Islet precursor cell (in vitro differentiated cells): ENCODE data around the gene ASAP2.
"Not testable (repeated sequence)": the region's sequence is repeated elsewhere in the genome, so short reads cannot be mapped to it uniquely, and the experiment has no call there.

Experiments used
- DNase-seq: peaks from one replicate; pipeline ENCODE4 v3.0.0-alpha.2; 2018

The ASAP2 gene

DNA sequence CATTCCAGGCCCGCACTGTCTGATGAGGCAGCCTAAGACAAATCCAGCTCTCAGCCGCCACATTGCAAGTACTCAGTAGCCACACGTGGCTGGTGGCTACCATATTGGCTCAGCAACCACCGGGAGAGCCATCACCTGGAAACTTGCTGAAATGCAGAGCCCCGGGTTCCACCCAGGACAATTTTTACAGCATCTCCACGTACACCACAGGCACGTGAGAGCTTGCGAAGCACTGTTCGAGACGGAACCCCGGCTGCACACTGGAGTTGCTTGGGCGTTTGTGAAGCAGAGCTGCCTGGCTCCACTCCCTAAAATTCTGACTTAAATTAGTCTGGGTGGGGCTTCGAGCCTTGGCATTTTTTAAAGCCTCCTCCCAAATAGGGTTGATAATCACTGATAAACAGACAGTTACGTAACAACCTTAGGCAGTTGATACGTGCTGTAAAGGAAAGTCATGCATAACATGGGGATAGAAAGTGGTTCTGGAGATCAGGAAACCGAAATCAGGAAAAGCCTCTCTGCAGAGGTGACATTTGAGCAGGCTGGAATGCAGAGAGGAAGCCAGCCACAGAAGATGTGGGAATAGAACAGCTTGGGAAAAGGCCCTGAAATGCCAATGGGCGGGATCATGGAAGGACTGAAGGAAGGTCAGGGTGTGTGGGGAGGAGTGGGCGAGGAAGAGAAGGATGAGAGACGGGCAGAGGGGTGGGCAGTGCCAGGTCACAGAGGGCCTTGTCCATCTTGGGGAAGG, 6.2 kb downstream of the ASAP2 start:
- no peak for DNase-seq

DNA sequence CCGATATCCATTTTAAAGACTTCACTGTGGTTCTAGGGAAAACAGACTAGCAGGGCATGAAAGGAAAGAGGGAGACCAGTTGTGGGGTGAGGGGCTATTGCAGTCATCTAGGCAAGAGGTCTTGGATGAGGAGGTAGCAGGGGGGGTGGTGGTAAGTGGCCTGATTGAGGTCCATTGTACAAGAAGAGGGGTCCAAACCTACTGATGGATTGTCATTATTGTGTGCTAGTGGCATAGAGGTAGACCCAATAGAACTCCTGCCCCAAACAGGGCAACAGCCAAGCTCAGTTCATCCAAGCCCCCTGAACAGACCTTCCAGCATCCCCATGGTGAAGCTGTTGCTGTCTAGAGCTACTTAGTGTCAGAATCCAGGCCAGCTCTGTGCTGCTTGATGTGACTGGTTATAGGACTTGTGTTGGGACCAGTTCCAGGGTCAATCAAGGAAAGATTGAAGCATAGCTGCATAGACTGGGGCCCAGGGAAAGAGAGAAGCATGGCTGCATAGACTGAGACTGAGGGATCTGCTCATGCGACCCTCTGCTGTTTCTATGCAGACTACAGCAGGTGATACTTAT, 7.0 kb downstream of the ASAP2 start:
- no peak for DNase-seq

DNA sequence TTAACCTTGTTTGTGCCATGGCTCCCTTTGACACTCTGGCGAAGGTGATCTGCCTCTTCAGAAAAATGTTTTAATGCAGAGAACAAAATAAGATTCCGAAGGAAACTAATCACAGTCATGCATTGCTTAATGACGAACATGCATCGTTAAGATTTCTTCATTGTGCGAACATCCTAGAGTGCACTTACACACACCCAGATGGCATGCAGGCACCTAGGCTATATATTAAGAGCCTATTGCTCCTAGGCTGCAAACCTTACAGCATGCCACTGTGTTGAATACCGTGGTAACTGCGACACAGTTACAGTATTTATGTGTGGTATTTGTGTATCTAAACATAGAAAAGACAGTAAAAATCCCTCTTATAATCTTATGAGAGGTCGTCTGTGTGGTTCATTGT, 8.3 kb downstream of the ASAP2 start:
- DNase-seq: no peak

DNA sequence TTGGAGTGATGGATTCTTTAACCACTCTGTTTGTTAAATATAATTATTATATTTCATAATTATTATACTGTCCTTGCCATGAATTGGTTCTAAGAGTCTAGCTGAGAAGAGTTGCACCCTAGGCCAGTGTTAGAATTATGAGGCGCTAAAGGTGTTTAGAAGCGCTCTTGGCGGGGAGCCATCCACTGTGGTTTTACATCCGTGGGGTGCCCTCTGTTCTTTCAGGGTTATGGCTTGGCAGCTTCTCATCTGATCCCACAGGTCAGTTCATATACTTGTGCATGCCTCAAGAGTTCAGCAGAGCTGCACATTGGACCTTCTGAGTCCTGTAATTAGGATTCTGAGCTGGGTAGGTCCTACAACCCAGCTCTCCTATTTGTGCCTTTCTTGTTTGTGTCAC, 9.1 kb downstream of the ASAP2 start:
- no peak for DNase-seq

DNA sequence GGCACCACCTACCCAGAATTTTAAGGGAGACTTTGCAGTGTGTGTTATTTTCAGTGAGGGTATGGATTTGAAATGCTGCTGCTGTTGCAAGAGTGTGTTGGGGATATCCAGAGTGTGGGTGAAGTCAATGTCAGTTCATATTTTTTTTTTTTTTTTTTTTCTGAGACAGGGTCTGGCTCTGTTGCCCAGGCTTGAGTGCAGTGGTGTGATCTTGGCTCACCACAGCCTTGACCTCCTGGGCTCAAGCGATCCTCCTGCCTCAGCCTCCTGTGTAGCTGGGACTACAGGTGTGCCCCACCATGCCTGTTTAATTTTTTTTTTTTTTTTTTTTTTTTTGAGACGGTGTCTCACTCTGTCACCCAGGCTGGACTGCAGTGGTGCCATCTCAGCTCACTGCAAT, 9.5 kb downstream of the ASAP2 start:
- not testable (repeated sequence) for DNase-seq

DNA sequence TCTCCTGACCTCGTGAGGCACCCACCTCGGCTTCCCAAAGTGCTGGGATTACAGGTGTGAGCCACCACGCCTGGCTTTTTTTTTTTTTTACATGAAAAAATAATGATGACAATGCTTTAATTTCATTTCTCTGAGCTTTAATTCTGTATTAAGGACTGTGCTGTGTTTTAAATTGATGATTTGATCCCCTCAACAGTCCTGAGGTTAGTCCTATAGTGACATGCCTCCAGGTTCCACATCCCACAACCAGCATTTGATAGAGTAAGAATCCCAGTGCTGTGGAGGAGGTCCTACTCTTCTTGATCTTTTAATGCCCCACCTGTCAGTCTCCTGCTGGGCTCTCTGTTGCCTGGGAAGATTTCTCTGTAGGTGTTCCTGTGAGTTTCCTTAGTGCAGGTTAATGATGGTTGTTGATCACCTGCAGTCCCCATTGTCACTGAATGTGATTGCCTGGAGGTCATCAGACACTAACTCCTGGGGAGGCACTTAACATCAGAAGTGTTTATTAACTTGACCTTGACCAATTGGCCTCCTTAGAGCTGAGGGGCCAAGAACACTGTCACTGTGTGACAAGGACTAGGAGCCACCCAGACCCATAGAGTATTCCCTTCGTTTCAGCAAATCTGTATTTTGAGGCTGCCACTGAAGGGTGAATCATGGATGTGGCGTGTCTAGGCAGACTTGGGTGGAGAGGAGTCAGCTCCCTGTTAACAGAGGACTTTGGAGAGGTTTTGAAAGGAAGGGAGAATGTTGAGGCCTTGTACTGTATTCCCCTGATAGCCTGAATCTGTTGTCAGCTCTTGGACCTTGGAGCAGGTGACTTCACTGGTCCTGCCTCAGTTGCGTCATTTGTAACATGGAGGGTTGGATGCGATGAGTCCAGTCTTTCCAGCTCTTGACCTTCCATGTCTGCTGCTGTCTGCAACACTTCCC, 11.5 kb downstream of the ASAP2 start:
- no peak for DNase-seq

DNA sequence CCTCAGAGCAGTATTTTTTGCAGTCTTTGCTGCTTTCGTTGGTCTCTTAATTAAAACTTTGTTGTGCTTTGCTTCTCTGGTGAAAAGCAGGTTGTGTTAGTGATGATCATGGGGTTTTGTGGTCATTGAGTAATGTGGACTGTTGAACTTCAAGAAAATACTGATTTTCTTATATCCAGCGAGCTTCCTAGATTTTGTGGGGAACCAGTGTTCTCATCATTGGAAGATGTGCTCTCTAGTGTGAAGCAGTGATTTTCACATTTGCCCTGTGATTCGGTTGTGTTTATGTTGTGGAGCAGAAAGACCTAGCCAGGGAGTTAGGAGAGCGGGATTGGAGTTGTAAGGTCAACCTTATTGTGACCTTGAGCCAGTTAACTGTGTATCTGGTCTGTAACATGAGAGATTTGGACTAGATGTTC, 12.4 kb downstream of the ASAP2 start:
- no peak for DNase-seq

DNA sequence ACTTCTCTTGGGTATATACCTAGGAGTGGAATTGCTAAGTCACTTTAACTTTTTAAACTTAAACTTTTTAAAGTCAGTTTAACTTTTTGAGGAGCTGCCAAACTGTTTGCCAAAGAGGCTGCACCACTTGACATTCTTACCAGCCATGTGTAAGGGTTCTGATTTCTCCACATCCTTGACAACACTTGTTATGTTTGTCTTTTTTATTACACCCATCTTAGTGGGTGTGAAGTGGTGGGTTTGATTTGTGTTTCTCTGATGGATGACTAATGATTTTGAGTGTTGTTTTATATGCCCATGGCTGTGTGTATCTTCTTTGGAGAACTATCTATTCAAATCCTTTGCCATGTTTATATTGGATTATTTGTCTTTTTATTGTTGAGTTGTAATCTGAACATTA, 13.6 kb downstream of the ASAP2 start:
- no peak for DNase-seq

DNA sequence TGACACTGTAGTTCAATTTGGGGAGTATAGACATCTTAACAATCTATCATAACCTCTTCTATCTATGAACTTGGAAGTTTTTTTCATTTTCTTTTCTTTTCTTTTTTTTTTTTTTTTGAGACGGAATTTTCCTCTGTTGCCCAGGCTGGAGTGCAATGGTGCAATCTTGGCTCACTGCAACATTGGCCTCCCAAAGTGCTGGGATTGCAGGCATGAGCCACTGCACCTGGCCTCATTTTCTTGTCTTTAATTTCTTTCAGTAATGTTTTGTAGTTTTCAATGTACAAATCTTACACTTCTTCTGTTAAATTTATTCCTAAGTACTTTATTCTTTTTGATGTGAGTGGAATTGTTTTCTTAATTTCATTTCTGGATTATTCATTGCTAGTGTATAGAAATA, 14.6 kb downstream of the ASAP2 start:
- no peak for DNase-seq

DNA sequence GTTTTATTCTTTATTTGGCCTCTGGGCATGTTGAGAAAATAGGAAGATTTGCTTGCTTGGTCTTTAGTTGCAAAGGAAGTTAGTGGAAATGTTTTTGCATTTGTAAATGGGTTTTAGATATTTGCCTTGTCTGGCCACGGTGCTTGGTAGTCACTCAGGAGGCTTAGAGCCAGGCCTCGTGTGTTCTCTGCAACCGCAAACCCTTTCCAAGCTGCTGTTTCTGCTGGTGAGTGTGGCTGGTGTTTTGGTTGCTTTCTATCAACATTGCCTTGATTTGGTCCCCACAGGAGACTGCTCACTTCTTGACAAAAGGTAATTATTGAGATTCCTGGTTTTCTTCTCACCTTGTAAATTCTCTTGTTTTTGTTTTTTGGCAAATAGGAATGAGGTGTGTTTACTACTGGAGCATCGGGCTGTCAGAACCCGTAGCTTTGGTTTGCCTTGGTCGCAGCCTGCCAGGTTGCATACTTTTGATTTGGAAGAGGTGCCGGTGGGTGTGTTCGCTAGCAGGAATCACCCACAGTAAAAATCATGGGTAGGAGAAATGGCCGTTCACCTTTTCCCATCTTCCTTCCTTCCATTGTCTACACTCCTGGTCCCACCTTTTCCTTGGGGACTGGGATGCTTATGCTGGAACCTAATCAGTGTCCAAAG, 15.8 kb downstream of the ASAP2 start:
- no peak for DNase-seq

DNA sequence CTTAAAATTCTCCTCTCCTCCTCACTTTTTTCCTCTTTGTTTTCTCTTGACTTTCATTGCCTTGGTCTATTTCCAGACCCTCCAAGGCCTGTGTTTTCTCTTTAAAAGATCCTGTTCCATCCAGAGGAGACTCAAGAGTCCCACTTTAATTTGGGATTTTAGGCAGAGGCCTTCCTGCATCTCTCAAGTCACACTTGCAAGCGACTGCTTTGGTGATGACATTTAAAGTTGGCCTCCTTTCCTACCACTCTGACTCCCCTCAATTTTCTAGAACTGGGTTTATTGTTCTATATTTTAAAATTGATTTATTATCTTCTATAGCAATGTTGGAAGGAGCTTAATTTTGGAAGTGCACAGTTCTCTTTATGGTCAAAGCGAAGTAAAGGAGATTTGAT, 16.3 kb downstream of the ASAP2 start:
- DNase-seq: no peak

DNA sequence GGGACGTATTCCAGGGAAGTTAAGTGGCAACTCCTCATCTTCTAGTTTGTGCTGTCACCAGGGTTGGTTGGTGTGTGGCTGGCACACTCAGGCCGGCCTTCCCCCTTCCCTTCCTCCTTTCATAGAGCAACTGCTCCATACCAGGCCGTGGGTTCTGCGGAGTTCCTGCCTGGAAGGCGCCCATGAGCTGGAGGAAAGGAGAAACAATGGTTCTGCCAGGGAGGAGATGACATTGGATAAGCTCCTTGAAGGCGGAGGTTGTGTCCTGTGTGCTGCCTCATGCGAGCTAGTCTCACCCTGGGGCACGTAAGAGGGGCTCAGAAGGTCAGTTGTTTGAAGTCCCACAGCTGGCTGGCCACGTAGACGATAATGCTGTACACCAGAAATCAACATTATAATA, 19.2 kb downstream of the ASAP2 start:
- no peak for DNase-seq

DNA sequence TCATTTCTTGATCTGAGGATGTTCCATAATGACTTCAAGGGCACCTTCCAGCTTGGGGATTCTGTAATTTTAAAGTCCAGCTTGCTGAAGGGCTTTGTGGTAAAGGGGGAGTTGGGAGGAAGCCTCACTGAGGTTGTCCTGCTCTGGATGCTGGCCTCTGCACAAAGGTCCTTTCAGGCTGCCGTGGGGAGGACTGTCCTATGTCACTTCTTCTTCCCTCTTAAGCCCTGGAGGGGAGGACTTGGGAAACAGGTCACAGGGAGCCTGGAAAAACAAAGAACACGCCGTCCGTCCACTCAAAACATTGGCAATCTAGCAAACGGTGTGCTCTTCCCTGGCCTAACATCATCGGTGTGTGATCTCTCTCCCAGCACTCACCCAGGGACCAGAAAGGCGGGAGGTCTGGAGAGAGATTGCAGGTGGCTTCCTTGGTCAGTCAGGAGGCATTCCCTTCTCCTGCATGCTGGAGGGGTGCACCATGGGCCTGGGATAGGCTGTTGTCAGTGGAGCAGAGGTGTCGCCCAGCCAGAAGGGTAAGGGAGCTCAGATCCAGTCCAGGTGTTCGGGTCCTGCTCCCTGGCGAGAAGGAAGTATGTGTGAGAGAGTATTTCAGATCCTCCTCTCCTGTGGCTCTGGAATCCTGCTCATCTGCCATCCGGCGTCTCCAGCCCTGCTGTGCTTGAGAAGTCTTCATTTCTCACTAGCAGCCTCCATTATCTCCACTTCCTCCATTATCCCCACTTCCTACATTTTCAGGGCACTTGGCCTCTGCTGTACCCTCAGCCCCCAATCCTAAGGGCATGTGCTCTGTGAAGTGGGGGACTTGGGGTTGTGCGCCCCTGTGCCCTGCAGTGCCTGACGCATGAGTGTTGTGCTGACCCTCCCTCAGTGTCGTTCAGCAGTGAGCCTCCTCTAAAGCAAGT, 20.1 kb downstream of the ASAP2 start:
- no peak for DNase-seq

DNA sequence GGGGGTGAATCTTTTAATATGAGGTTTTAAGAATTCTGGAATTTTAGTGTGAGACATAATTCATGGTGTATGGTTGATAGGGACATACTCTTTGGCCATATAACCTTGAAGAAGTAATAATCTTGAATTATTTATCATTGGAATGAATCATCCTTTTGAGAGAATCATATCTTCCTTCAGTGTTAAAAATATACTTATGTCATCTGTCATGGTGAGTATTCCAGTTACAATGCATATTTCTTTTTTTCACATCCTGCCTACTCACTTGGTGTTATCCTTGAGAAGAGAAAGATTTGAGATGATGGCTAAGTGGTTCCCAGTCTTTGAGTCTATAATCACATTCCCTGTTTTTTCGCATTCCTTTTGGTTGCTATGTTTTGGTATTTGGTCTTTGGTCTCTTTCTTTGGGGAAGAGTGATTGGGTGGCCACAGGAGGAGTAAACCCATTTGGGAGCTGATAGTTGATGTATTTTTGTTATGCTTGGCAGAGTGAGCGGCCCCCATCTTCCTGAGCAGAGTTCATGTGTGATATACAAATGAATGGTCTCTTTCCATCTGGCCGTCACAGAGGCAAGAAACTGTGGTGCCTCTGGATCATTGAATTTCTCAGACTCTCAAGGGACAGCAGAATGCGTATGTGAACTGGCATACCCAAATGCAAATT, 21.6 kb downstream of the ASAP2 start:
- no peak for DNase-seq

DNA sequence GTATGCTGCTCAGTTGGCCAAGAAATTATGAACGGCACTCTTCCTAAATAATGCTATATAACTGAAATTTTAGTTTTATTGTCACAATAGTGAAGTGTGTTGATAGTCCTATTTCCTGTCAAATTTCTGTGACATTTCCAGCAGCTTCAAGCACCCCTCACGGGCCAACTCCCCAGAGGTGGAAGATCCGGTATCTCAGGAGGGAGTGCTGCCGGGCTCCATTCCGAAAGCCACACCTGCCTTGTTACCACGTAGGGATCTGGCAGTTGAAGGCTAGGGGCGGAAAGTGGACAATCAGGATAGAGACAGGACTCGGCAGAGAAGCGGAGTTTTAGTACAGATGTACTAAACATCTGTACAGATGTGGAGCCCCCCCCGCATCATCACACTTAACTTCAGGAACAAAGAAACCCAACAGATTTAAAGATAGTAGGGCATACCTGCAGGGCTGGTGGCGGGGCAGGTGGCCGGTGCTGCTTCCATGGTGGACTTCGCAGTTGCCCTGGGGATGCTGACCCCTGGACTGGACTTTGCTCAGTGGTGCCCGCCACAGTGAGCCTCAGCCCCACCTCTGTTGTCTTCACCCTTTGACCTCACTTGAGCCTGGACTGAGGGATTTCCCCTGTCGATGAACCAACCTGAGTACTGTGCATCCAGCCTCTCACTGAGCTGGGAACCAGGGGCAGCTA, 22.3 kb downstream of the ASAP2 start:
- DNase-seq: no peak

DNA sequence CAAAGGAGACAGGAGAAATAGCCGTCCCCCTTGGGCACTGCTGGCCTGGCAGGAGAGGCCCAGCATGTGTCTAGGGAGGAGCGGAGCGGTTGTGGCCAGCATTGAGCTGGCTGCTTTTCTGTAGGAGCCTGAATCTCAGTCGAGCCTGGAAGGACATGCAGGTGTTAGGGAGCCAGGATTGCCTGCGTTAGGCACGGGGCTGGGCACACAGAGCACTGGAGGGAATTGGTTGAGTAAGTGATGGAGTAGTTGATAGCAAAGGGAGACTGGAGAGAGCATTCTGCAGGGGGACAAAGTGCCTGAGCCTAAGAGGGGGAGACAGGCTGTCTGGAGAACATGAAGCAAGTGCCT, 22.8 kb downstream of the ASAP2 start:
- no peak for DNase-seq

DNA sequence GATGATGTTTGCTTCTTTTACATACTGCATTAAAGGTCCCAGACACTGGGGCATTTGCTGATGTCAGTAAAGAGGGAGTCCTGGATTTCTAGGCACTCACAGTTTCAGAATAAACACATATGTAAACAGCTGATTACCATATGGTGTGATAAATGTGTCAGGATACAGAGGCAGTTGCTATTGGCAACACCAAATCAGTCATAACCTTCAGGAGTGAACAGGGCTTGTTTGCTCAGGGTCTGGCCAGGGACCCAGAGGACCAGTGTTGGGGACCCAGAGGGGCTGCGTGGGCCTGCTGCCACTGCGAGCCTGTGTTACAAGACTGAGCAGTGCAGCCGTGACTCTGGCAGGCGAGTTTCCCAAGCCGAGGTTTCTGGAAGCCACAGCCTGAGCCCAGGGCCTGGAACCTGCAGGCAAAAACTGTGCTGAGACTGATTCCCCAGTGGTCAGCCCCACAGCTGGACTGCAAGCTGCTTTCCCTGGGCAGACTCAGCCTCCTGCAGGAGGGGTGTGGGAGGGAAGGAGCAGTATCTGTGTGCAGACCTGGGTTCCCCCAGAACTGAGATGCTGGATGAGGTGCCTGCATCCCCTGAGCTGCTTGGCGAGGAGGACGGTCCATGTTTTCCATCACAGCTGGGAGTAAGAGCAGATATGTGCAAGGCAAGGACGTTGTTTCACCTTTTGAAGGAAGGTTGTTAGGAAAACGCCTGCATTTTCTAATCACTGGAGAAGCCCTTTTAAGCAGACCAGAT, 23.6 kb downstream of the ASAP2 start:
- no peak for DNase-seq

DNA sequence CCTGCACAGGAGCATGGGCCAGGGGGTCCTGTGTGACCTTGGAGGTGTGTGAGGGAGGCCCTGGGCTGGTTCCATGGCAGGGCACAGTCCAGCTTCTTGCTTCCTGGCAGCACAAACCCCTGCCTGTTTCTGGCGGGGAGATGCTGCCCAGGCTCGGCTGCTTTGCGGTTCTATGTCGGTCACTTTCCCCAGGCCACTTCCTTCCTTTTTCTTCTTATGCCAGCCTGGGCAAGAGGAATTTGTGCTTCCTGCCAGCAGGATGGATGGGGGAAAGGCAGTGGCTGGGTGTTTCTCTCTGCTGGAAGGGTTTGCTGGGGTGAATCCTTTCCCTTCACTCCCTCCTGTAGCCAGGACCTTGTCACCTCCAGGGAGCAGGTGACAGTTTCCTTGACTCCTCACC, 24.3 kb downstream of the ASAP2 start:
- no peak for DNase-seq

DNA sequence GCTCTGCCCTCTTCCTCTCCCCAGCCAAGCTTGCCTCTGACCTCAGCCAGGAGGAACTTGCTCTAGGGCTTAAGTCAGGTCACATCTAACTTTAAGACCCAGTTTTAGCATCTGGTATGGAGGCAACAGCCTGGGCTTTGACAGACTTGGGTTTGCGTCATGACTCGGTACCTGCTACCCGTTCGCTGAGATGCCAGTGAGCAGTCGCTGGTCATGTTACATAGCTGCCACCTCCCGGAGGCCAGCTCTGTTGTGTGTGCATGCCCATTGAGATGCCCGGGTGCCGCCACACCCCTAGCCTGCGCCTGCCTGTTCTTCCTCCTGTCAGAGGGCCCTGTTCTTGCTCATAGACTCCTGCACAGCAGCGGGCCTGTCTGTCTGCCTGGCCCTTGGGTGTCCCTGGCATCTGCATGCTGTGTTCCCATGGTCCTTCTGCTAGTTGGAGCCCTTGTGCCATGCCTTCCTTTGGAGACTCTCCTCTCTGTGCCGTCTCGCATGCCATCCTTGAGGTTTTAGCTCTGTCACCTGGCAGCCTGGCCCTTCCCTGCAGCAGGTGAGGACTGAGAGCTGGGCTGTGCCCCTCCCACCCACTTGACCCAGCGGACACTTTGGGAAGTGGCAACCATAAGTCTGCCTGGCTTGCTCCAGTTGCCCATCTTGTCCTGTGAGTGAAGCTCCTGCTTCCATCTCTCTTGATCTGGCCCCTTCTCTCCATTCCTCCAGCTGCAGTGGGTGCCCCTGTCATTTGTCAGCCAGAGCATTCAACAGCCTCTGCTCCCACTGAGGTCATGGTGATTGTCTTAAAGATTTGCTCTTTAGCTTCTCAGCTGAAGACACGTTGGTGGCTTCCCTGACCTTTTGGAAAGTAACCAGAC, 24.9 kb downstream of the ASAP2 start:
- DNase-seq: no peak

DNA sequence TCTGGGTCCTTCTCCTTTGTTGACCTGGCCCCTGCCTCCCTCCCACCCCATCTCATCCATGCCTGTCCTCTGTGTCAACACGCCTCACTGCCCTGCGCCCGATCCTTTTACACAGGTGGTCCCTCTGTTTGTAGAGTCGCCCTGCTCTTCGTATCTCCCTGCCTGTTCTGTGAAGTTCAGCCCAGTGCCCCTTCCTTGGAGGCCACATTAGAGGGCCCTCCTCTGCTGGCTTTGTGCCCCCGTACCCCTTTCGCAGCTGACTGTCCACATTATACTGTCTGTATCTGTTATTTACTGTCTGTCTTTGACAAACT, 25.5 kb downstream of the ASAP2 start:
- DNase-seq: no peak
